Bone marrow (tissue), 2 donors: Measurements from ENCODE around the gene STRA6.
"Not testable (repeated sequence)": the region's sequence is repeated elsewhere in the genome, so short reads cannot be mapped to it uniquely, and the experiment has no call there.

Source experiments
- DNase-seq, 2 donors: peaks; one replicate each; lab custom pipeline; 2025; lab: John Stamatoyannopoulos, UW

The STRA6 gene

GRCh38 chr15:74160390-74160789 is 42.2 kb downstream of the STRA6 start:
- not testable (repeated sequence) for DNase-seq

- DNase-seq, result no peak
Observed at GRCh38 chr15:74159773-74160172, 42.8 kb downstream of the STRA6 start.

DNA sequence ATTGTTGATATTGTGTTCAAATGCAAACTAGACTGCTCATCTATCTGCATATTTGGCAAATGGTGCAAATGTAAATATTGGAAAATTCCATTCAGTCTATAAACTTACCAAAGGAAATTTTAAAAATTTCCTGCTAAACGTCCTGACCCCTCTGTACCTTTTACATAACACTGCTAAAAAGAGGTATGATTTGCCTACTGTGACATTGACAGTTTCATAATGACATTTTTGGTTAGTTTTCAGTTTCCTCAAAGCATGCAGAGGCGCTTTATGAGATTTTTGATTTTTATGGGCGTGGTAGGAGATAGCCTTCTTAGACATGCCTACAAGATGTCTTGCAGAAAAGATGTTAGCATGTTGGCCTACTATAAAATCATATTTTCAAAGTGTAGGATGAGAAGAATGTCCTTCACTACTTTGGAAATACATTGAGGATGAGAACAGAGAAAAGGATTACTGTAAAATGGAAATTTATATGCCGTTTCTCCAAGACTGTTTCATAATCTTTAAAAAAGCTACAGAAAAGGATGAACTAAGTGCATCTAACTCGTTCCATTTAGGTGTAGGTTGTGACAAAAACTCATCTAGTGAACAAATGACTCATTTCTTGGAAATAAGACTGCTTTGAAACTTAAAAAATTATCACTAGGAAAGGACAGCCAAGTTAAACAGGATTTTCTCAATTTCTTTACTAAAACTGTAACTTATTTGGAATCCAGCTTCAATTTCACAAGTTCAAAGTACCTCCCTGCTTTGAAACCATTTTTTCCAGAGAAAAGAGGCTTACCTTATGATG is 43.5 kb downstream of the STRA6 start:
- DNase-seq, result no peak

DNA sequence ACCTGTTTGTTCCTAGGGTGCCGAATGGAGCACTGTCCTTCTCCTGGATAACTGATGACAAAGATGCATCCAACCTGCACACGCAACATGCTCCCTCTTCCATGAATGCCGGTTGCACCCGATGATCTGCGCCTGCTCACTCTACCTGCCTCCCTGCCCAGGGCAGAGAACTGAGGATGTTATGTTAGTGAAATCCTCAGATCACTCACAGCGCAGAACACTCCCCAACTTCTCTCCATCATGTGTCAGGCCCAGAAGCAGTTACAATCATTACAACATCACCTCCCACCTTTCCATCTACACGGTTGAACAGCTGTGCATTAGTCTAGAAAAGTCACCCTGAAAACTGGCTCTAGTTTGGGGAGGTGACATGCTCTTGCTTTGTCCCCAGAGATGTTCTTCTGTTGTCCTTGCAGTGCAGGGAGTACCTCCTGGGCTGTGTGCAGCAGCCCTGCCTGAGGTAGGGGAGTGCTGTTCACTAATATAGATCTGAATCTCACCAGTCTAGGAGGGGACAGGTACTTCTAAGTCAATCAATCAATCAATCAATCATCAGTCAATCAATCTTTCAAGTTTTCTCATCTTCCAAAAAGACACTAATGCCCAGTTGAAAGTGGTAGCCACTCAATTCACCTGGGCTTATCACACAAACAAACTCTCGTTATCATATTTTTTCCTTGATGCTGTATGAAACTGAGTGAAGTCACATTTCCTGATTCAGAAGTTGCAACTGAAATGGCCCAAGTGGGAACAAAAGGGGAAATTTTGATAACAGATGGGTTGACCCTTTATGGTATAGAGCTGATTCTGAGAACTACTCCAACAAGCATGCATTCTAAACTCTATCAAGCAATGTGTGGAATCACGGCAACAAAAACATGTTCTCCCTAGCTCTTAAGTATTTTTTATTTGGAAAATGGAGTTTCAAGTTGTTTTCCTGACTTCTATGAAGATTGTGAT is 44.4 kb downstream of the STRA6 start:
- DNase-seq, result no peak

- no peak for DNase-seq
Observed at GRCh38 chr15:74156678-74157411, 45.7 kb downstream of the STRA6 start.

- DNase-seq, result no peak
Observed at GRCh38 chr15:74155766-74156417, 46.7 kb downstream of the STRA6 start.

DNA sequence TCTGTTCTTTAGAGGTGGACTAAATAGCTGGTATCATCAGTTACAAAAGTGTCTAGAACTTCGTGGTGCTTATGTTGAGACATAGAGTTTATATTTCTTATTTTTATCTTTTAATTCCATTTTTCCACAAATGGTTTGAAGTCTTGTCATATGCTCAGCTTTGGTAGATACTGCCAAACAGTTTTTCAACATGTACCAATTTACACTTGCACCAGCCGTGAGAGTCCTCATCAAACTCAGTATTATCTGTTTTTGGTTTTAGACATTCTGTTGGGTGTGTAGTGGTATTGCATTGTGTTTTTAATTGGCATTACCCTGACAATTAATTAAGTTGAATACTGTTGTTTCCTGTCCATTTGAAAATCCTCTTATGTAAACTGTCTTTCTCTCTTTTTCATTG is 55.5 kb downstream of the STRA6 start:
- DNase-seq, result no peak

GRCh38 chr15:74146277-74146800 is 56.2 kb downstream of the STRA6 start:
- no peak for DNase-seq

DNA sequence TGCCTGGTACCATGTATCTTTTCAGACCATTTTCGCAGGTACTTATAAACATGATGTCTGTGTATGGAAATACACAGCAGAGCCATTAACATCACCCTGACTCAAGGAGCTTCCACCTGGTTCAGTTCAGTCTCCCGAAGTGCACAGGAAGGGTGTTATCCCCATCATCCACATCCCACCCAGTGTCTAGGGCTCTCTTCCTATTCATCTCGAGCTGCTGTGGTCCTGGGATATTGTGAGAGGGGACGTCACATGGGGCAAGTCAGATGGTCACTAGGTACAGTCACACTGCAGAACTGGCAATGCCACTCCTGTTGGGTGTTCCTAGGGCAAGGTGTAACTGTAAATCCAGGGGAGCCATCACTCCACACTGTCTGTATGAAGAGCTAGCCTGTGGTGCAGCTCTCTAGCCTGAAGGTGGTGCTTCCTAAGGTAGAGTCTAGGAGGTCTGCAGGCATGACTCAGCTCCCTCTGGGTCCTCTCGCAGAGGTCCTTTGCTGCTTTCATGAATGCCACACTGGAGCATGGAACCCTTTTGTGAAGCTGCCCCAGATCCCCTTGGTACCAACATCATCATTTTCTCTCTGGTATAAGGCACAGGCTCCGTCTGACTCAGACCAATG is 58.3 kb downstream of the STRA6 start:
- DNase-seq, result no peak

GRCh38 chr15:74141591-74141990 is 61.0 kb downstream of the STRA6 start:
- DNase-seq, result no peak

DNA sequence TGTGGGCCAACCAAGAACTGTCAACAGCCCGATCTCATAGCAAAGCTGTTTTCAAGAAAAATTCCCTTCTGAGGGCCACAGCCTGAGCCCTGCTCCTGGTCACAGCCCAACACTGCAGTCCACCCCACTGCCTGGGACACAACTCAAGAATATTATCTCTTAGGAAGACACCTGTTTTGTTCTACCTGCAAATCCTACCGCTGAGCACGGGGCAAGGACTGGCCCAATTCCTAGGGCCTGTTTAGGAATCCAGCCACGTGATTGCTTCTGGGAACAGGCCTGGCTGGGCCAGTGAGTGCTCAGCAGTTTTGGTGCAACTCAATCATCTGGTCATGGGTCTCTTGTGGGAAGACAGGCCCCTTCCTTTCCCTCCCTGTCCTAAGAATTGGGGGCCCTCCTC is 63.9 kb downstream of the STRA6 start:
- no peak for DNase-seq

DNA sequence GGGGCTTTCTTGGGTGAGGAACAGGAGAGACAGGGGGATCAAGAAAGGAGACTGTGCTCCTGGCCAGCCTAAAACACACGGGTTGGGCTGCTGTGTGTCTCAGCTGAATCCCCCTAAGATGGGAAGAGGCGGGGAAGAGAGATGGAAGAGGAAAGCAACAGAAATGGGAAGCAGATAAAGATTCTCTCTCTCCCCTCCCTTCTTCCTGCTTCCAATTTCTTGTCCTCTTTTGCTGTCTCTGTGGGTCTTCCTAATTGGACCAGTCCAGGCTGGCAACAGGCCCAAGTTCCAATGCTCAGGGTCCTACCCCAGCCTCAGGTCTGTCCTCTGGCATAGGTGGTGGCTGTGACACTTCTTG is 65.1 kb downstream of the STRA6 start:
- DNase-seq, result no peak

GRCh38 chr15:74136814-74137536 is 65.6 kb downstream of the STRA6 start:
- no peak for DNase-seq

DNA sequence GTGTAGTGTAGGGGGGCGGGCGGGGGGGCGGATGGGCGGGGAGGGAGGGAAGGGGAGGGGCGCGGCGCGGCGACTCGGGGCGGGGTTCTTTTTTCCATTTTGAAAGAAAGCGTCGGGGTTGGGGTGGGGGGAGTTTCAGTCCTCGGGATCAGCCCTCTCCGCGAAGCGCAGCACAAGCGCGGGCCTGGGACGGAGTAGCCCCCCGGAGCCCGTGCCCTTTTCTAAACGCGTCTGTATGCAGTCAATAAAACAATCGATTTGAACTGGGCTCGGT is 66.1 kb downstream of the STRA6 start:
- no peak for DNase-seq

DNA sequence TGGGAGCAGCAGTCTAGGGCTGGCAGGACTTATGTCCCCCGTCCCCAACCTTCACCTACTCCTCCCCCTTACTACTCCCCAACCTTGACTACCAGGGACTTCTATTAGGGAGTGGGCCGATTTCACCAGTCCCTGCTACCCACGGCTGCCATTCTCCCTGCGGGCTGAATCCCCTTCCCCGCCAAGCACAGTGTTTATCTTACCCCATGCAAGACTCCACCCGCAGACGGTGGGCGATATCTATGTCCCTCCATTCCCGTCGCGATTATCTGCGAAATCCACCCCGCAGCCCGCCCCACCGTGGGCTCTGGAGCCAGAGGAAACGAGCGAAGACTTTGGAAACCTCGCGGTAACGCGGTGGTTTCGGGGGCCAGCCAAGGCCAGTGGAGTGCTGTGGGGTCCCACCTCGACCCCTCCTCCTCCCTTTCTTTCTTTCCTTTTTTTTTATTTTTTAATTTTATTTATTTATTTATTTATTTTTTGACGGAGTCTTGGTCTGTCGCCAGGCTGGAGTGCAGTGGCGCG is 67.5 kb downstream of the STRA6 start:
- no peak for DNase-seq

DNA sequence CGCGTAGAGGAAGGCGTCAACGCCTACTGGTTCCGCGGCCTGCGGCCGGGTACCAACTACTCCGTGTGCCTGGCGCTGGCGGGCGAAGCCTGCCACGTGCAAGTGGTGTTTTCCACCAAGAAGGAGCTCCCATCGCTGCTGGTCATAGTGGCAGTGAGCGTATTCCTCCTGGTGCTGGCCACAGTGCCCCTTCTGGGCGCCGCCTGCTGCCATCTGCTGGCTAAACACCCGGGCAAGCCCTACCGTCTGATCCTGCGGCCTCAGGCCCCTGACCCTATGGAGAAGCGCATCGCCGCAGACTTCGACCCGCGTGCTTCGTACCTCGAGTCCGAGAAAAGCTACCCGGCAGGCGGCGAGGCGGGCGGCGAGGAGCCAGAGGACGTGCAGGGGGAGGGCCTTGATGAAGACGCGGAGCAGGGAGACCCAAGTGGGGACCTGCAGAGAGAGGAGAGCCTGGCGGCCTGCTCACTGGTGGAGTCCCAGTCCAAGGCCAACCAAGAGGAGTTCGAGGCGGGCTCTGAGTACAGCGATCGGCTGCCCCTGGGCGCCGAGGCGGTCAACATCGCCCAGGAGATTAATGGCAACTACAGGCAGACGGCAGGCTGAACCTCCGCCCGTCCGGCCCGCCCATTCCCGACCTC is 68.1 kb downstream of the STRA6 start:
- DNase-seq, result no peak

DNA sequence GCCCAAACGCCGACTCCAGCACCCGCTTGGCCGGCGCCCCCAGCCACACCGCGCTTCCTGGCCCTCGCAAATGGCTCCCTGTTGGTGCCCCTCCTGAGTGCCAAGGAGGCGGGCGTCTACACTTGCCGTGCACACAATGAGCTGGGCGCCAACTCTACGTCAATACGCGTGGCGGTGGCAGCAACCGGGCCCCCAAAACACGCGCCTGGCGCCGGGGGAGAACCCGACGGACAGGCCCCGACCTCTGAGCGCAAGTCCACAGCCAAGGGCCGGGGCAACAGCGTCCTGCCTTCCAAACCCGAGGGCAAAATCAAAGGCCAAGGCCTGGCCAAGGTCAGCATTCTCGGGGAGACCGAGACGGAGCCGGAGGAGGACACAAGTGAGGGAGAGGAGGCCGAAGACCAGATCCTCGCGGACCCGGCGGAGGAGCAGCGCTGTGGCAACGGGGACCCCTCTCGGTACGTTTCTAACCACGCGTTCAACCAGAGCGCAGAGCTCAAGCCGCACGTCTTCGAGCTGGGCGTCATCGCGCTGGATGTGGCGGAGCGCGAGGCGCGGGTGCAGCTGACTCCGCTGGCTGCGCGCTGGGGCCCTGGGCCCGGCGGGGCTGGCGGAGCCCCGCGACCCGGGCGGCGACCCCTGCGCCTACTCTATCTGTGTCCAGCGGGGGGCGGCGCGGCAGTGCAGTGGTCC is 68.7 kb downstream of the STRA6 start:
- DNase-seq, result no peak

GRCh38 chr15:74132681-74133651 is 69.6 kb downstream of the STRA6 start:
- no peak for DNase-seq
